Lower leg skin (tissue), 4 donors: ENCODE data around the gene STIM1. TPM values are rescaled to one million over a fixed set of nuclear protein-coding genes. Genes with fewer than 3 reads are reported as not detected.
A peak's percentile ranks its signal among the peaks of the same experiment; 100 is the strongest.

ENCODE experiments used
- DNase-seq, 2 donors: peaks; one replicate each; pipeline ENCODE4 v3.0.0-alpha.2; 2019; ENCODE audit warnings: low spot score in 2 of 2
- H3K4me3 ChIP-seq: fragments of 200-600 bp; sonication (generic); 2 replicates; pipeline ENCODE4 v1.5.1; 2017; ENCODE audit warnings: mild to moderate bottlenecking, low read depth; ENCODE audit not compliant: poor library complexity, severe bottlenecking
- POLR2A ChIP-seq, 2 donors: fragments of 450-650 bp; IDR thresholded peaks; one replicate each; pipeline ENCODE4 v1.6.1; 2016 to 2017; ENCODE audit warnings: antibody characterized with exemption in 2 of 2, mild to moderate bottlenecking in 1 of 2, moderate library complexity in 1 of 2
- WGBS, 2 donors: methylation state at CpG; one replicate each; pipeline ENCODE4 v1.1.5; 2018; 5-methylcytosine and 5-hydroxymethylcytosine counted together
- intact Hi-C: fragments of 100-400 bp; cut with DNase I; formaldehyde crosslinking; loops from one replicate; pipeline ENCODE4 v1.15.0; 2023; ENCODE audit warnings: low total_unique reads
- total RNA-seq, 4 donors: library from RNA; depleted of rRNA; stranded (reverse); fragments of >200 nt; gene quantifications; one replicate each; pipeline ENCODE4 v1.1.0, GENCODE V29; 2016
- TF ChIP-seq, protein P1 (sequence below), 3 donors: fragments of 450-650 bp; IDR thresholded peaks; one replicate each; pipeline ENCODE4 v1.5.1; 2016; ENCODE audit warnings: antibody characterized with exemption in 3 of 3, mild to moderate bottlenecking in 3 of 3, moderate library complexity in 2 of 3

STIM1 gene
- total RNA-seq, 4 donors from 2014 or later, result 43.7 to 75.9 (median 64.9) TPM

DNA sequence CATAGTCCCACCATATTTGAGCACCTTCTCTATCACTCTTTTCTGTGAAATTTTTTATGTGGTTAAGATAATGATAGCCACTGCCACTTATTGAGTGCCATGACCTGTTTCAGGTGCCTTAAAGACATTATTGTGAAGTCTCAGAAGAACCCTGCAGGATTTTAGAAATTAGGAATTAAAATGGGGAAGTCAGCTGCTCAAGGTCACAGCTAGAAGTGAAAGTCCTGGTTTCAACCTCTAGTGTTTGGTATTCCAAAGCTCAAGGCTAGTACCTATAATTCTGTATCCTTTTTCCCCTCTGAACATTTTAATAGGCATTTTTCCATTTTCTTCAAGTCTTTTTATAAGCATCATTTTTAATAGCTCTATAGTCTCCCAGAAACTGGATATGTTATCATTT is 230.1 kb downstream of the STIM1 start:
- no peak for DNase-seq
- H3K4me3 ChIP-seq, result no peak overlapping the region
- intact Hi-C loops, result no loop called here
- TF ChIP-seq, protein P1, sequence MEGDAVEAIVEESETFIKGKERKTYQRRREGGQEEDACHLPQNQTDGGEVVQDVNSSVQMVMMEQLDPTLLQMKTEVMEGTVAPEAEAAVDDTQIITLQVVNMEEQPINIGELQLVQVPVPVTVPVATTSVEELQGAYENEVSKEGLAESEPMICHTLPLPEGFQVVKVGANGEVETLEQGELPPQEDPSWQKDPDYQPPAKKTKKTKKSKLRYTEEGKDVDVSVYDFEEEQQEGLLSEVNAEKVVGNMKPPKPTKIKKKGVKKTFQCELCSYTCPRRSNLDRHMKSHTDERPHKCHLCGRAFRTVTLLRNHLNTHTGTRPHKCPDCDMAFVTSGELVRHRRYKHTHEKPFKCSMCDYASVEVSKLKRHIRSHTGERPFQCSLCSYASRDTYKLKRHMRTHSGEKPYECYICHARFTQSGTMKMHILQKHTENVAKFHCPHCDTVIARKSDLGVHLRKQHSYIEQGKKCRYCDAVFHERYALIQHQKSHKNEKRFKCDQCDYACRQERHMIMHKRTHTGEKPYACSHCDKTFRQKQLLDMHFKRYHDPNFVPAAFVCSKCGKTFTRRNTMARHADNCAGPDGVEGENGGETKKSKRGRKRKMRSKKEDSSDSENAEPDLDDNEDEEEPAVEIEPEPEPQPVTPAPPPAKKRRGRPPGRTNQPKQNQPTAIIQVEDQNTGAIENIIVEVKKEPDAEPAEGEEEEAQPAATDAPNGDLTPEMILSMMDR (IDR thresholded peaks at IDR 0.05), result no peak
- TF ChIP-seq POLR2A (IDR thresholded peaks at IDR 0.05), result no peak

GRCh38 chr11:4086575-4087353 is 231.3 kb downstream of the STIM1 start:
- no peak for DNase-seq
- TF ChIP-seq, protein P1 (IDR thresholded peaks at IDR 0.05), result no peak
- no peak for TF ChIP-seq POLR2A (IDR thresholded peaks at IDR 0.05)
- H3K4me3 ChIP-seq, result no peak overlapping the region
- WGBS, 2 donors, result 80 to 88% methylated on average over 4 to 8 of the region's 8 CpGs
- intact Hi-C loops, result no loop called here

- no peak for DNase-seq
- no peak overlapping the region for H3K4me3 ChIP-seq
- no peak for TF ChIP-seq POLR2A (IDR thresholded peaks at IDR 0.05)
- TF ChIP-seq, protein P1 (IDR thresholded peaks at IDR 0.05), result no peak
- WGBS, 2 donors, result 91 to 92% methylated on average over 5 of the region's 5 CpGs
- intact Hi-C loops, result no loop called here
Measured at GRCh38 chr11:4087551-4087950, 232.1 kb downstream of the STIM1 start.

GRCh38 chr11:4090258-4090657 is 234.8 kb downstream of the STIM1 start:
- TF ChIP-seq POLR2A (IDR thresholded peaks at IDR 0.05), result no peak
- TF ChIP-seq, protein P1 (IDR thresholded peaks at IDR 0.05), result no peak
- H3K4me3 ChIP-seq, result no peak overlapping the region
- intact Hi-C loops, result no loop called here
- DNase-seq, result no peak
- WGBS, 2 donors, result 89 to 90% methylated on average over 2 of the region's 2 CpGs

GRCh38 chr11:4092026-4092425 is 236.6 kb downstream of the STIM1 start:
- DNase-seq, result peak in 1 of 2 donors; percentile 60
- TF ChIP-seq, protein P1 (IDR thresholded peaks at IDR 0.05), result no peak
- no peak for TF ChIP-seq POLR2A (IDR thresholded peaks at IDR 0.05)
- no peak overlapping the region for H3K4me3 ChIP-seq
- intact Hi-C loops, result no loop called here
- 22 to 60% methylated on average over 2 of the region's 2 CpGs for WGBS, 2 donors
